HEK293 (cell line): ENCODE data around the gene PHACTR3.

Experiments
- GLIS2 ChIP-seq: fragments of 450-650 bp; formaldehyde crosslinking; IDR thresholded peaks from 2 replicates; pipeline ENCODE4 v1.5.1; 2016; ENCODE audit warnings: missing biosample characterization, missing genetic modification characterization
- MYNN ChIP-seq: fragments of 450-650 bp; formaldehyde crosslinking; IDR thresholded peaks from 2 replicates; pipeline ENCODE4 v1.5.1; 2016; ENCODE audit warnings: missing biosample characterization, missing genetic modification characterization, borderline replicate concordance
- ZBTB1 ChIP-seq: fragments of 450-650 bp; formaldehyde crosslinking; IDR thresholded peaks from 2 replicates; pipeline ENCODE4 v1.5.1; 2016; ENCODE audit warnings: missing biosample characterization, missing genetic modification characterization
- ZFHX2 ChIP-seq: fragments of 450-650 bp; formaldehyde crosslinking; conservative IDR thresholded peaks from 2 replicates; pipeline ENCODE4 v1.5.1; 2016; ENCODE audit warnings: missing biosample characterization, missing genetic modification characterization
- ZFP3 ChIP-seq: fragments of 450-650 bp; formaldehyde crosslinking; IDR thresholded peaks from 2 replicates; pipeline ENCODE4 v1.5.1; 2016; ENCODE audit warnings: low read depth, missing biosample characterization, missing genetic modification characterization
- ZNF138 ChIP-seq: fragments of 450-650 bp; formaldehyde crosslinking; IDR thresholded peaks from 2 replicates; pipeline ENCODE4 v1.5.1; 2016; ENCODE audit warnings: missing biosample characterization, missing genetic modification characterization, borderline replicate concordance
- ZNF184 ChIP-seq: fragments of 450-650 bp; IDR thresholded peaks from 2 replicates; pipeline ENCODE4 v1.5.1; 2018; ENCODE audit warnings: missing biosample characterization, mild to moderate bottlenecking, missing genetic modification characterization
- ZNF560 ChIP-seq: fragments of 450-650 bp; formaldehyde crosslinking; IDR thresholded peaks from 2 replicates; pipeline ENCODE4 v1.5.1; 2017; ENCODE audit warnings: missing biosample characterization, missing genetic modification characterization, borderline replicate concordance
- ZNF624 ChIP-seq: fragments of 450-650 bp; formaldehyde crosslinking; IDR thresholded peaks from 2 replicates; pipeline ENCODE4 v1.5.1; 2017; ENCODE audit warnings: missing biosample characterization, missing genetic modification characterization
- TF ChIP-seq, protein P1 (sequence below): fragments of 450-650 bp; formaldehyde crosslinking; IDR thresholded peaks from 2 replicates; pipeline ENCODE4 v1.5.1; 2016; ENCODE audit warnings: missing biosample characterization, missing genetic modification characterization
- TF ChIP-seq, protein P2 (sequence below): fragments of 450-650 bp; formaldehyde crosslinking; IDR thresholded peaks from 2 replicates; pipeline ENCODE4 v1.5.1; 2016; ENCODE audit warnings: missing biosample characterization, missing genetic modification characterization
- TF ChIP-seq, protein P3 (sequence below): fragments of 450-650 bp; formaldehyde crosslinking; IDR thresholded peaks from 2 replicates; pipeline ENCODE4 v1.5.1; 2016; ENCODE audit warnings: missing biosample characterization, missing genetic modification characterization
- TF ChIP-seq, protein P4 (sequence below): fragments of 450-650 bp; formaldehyde crosslinking; IDR thresholded peaks from 2 replicates; pipeline ENCODE4 v1.5.1; 2016; ENCODE audit warnings: missing biosample characterization, missing genetic modification characterization, low read depth

DNA sequence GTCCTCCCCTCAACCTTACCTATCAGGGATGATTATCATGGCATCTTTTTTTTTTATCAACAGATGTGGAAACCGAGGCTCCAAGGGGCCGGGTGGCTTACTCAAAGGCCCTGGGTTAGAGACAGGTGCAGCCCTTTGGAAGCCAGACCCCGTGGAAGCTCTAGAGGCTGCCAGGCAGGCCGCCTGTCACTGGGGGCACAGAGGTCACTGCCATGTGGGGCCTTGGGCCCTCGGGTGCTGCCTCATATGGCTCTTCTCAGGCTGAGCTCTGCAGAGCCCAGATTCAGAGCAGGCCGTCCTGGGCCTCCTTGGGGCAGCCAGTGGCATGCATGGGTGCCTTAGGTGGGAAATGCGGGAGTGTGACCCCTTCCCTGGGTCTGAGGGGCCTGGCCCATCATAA lies 136.3 kb downstream of the PHACTR3 start:
- no peak for TF ChIP-seq ZNF560
- TF ChIP-seq, protein P1, sequence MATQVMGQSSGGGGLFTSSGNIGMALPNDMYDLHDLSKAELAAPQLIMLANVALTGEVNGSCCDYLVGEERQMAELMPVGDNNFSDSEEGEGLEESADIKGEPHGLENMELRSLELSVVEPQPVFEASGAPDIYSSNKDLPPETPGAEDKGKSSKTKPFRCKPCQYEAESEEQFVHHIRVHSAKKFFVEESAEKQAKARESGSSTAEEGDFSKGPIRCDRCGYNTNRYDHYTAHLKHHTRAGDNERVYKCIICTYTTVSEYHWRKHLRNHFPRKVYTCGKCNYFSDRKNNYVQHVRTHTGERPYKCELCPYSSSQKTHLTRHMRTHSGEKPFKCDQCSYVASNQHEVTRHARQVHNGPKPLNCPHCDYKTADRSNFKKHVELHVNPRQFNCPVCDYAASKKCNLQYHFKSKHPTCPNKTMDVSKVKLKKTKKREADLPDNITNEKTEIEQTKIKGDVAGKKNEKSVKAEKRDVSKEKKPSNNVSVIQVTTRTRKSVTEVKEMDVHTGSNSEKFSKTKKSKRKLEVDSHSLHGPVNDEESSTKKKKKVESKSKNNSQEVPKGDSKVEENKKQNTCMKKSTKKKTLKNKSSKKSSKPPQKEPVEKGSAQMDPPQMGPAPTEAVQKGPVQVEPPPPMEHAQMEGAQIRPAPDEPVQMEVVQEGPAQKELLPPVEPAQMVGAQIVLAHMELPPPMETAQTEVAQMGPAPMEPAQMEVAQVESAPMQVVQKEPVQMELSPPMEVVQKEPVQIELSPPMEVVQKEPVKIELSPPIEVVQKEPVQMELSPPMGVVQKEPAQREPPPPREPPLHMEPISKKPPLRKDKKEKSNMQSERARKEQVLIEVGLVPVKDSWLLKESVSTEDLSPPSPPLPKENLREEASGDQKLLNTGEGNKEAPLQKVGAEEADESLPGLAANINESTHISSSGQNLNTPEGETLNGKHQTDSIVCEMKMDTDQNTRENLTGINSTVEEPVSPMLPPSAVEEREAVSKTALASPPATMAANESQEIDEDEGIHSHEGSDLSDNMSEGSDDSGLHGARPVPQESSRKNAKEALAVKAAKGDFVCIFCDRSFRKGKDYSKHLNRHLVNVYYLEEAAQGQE (tag by site-specific recombination), result no peak
- TF ChIP-seq ZFHX2 (tag by site-specific recombination), result no peak
- no peak for TF ChIP-seq ZNF184 (tag by site-specific recombination)
- no peak for TF ChIP-seq MYNN (tag by site-specific recombination)
- TF ChIP-seq ZNF138 (tag by site-specific recombination), result no peak
- no peak for TF ChIP-seq ZFP3 (tag by site-specific recombination)
- TF ChIP-seq ZNF624, result no peak
- TF ChIP-seq, protein P2, sequence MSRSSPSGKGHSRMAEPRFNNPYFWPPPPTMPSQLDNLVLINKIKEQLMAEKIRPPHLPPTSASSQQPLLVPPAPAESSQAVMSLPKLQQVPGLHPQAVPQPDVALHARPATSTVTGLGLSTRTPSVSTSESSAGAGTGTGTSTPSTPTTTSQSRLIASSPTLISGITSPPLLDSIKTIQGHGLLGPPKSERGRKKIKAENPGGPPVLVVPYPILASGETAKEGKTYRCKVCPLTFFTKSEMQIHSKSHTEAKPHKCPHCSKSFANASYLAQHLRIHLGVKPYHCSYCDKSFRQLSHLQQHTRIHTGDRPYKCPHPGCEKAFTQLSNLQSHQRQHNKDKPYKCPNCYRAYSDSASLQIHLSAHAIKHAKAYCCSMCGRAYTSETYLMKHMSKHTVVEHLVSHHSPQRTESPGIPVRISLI (tag by site-specific recombination), result no peak
- TF ChIP-seq, protein P3, sequence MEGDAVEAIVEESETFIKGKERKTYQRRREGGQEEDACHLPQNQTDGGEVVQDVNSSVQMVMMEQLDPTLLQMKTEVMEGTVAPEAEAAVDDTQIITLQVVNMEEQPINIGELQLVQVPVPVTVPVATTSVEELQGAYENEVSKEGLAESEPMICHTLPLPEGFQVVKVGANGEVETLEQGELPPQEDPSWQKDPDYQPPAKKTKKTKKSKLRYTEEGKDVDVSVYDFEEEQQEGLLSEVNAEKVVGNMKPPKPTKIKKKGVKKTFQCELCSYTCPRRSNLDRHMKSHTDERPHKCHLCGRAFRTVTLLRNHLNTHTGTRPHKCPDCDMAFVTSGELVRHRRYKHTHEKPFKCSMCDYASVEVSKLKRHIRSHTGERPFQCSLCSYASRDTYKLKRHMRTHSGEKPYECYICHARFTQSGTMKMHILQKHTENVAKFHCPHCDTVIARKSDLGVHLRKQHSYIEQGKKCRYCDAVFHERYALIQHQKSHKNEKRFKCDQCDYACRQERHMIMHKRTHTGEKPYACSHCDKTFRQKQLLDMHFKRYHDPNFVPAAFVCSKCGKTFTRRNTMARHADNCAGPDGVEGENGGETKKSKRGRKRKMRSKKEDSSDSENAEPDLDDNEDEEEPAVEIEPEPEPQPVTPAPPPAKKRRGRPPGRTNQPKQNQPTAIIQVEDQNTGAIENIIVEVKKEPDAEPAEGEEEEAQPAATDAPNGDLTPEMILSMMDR (tag by site-specific recombination), result no peak
- TF ChIP-seq GLIS2 (tag by site-specific recombination), result no peak
- TF ChIP-seq, protein P4, sequence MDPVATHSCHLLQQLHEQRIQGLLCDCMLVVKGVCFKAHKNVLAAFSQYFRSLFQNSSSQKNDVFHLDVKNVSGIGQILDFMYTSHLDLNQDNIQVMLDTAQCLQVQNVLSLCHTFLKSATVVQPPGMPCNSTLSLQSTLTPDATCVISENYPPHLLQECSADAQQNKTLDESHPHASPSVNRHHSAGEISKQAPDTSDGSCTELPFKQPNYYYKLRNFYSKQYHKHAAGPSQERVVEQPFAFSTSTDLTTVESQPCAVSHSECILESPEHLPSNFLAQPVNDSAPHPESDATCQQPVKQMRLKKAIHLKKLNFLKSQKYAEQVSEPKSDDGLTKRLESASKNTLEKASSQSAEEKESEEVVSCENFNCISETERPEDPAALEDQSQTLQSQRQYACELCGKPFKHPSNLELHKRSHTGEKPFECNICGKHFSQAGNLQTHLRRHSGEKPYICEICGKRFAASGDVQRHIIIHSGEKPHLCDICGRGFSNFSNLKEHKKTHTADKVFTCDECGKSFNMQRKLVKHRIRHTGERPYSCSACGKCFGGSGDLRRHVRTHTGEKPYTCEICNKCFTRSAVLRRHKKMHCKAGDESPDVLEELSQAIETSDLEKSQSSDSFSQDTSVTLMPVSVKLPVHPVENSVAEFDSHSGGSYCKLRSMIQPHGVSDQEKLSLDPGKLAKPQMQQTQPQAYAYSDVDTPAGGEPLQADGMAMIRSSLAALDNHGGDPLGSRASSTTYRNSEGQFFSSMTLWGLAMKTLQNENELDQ (tag by site-specific recombination), result no peak
- TF ChIP-seq ZBTB1, result no peak
